ENCODE data around the gene HSPA4. TPM values are rescaled to one million over a fixed set of nuclear protein-coding genes. Genes with fewer than 3 reads are reported as not detected.
"Not testable (repeated sequence)": the region's sequence is repeated elsewhere in the genome, so short reads cannot be mapped to it uniquely, and the experiment has no call there.

HSPA4 gene
- polyA plus RNA-seq, 1 donor from 2014 or later, result 75.9 TPM

DNA sequence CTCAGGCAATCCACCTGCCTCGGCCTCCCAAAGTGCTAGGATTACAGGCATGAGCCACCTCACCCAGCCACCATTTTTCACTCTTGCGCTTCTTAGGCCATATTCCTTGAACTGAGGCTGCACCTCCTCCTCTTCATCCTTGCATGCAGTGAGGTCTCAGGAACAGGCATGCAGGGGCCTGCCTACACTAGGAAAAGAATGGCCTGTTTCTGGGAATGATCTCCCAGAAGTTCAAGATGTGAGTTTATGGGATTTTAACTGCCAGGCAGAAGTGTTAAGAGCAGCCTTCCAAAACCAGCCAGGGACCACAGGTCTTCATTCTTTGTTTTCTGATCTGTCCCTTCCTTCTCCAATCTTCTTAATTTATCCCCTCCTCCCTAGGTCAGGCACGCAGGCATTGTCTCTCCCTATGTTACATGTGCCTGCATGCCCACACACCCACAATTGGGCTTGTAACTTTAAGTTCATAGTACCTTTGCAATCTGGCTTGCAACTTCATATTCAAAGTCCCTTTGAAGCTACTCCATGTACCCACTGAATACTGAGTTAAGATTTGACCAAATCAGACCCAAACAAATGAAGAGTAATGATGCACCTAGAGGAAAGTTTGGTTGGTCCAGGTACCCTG lies 10.5 kb upstream of the HSPA4 start:
- TF ChIP-seq TAF1 (IDR thresholded peaks at IDR 0.05; ENCODE audit: low read depth) (no peak), RAD21 (conservative IDR thresholded peaks at IDR 0.05) (no peak), SMC3 (conservative IDR thresholded peaks at IDR 0.05; ENCODE audit: poor library complexity) (no peak), POLR2AphosphoS5 (IDR thresholded peaks at IDR 0.05) (no peak), EP300 (conservative IDR thresholded peaks at IDR 0.05; ENCODE audit: poor library complexity, severe bottlenecking) (no peak), EZH2 (IDR thresholded peaks at IDR 0.05; ENCODE audit: borderline replicate concordance, insufficient read depth, low read length, poor library complexity, severe bottlenecking) (no peak), MXI1 (conservative IDR thresholded peaks at IDR 0.05; ENCODE audit: poor library complexity, severe bottlenecking) (no peak)
- TF ChIP-seq, protein P1, sequence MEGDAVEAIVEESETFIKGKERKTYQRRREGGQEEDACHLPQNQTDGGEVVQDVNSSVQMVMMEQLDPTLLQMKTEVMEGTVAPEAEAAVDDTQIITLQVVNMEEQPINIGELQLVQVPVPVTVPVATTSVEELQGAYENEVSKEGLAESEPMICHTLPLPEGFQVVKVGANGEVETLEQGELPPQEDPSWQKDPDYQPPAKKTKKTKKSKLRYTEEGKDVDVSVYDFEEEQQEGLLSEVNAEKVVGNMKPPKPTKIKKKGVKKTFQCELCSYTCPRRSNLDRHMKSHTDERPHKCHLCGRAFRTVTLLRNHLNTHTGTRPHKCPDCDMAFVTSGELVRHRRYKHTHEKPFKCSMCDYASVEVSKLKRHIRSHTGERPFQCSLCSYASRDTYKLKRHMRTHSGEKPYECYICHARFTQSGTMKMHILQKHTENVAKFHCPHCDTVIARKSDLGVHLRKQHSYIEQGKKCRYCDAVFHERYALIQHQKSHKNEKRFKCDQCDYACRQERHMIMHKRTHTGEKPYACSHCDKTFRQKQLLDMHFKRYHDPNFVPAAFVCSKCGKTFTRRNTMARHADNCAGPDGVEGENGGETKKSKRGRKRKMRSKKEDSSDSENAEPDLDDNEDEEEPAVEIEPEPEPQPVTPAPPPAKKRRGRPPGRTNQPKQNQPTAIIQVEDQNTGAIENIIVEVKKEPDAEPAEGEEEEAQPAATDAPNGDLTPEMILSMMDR (IDR thresholded peaks at IDR 0.05; ENCODE audit: poor library complexity, severe bottlenecking), result no peak
- TF ChIP-seq, protein P2, sequence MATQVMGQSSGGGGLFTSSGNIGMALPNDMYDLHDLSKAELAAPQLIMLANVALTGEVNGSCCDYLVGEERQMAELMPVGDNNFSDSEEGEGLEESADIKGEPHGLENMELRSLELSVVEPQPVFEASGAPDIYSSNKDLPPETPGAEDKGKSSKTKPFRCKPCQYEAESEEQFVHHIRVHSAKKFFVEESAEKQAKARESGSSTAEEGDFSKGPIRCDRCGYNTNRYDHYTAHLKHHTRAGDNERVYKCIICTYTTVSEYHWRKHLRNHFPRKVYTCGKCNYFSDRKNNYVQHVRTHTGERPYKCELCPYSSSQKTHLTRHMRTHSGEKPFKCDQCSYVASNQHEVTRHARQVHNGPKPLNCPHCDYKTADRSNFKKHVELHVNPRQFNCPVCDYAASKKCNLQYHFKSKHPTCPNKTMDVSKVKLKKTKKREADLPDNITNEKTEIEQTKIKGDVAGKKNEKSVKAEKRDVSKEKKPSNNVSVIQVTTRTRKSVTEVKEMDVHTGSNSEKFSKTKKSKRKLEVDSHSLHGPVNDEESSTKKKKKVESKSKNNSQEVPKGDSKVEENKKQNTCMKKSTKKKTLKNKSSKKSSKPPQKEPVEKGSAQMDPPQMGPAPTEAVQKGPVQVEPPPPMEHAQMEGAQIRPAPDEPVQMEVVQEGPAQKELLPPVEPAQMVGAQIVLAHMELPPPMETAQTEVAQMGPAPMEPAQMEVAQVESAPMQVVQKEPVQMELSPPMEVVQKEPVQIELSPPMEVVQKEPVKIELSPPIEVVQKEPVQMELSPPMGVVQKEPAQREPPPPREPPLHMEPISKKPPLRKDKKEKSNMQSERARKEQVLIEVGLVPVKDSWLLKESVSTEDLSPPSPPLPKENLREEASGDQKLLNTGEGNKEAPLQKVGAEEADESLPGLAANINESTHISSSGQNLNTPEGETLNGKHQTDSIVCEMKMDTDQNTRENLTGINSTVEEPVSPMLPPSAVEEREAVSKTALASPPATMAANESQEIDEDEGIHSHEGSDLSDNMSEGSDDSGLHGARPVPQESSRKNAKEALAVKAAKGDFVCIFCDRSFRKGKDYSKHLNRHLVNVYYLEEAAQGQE (IDR thresholded peaks at IDR 0.05; ENCODE audit: borderline replicate concordance), result no peak
- no peak overlapping the region for H3K4me2 ChIP-seq (ENCODE audit: low read length)

DNA sequence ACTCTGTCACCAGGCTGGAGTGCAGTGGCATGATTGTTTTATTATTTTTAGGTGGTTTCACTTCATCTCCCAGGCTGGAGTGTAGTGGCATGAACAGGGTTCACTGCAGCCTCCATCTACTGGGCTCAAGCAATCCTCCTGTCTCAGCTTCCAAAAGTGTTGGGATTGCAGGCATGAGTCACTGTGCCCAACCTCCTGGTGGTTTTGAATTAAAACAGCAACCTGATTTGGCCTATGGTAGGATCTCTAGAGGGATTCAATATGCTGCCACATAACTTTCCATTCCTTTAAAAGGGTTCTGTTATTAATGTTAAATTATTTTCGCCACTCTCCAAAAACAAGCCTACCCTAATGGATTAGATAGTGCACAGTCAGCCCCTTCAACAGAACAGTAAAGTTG lies 9.9 kb upstream of the HSPA4 start:
- Histone ChIP-seq H3K4me2 (ENCODE audit: low read length) (no peak overlapping the region), H3K4me3 (ENCODE audit: low read length) (no peak overlapping the region), H3K9ac (ENCODE audit: low read length) (no peak overlapping the region), H4K20me1 (ENCODE audit: insufficient read depth) (no peaks in the 10 kb centered on the region), H3K9me3 (ENCODE audit: low read length) (no peaks in the 10 kb centered on the region), H3K79me2 (replicated peaks; ENCODE audit: insufficient read depth, low read length) (no peaks in the 10 kb centered on the region), H3F3A (ENCODE audit: insufficient read depth, low read length, poor library complexity, severe bottlenecking) (no peaks in the 10 kb centered on the region), H2AFZ (ENCODE audit: low read depth, low read length) (no peak overlapping the region), H3K27ac (ENCODE audit: low read length) (no peak overlapping the region), H3K27me3 (ENCODE audit: insufficient read depth, low read depth, low read length) (no peaks in the 10 kb centered on the region), H3K9me2 (ENCODE audit: insufficient read depth, low read length) (no peaks in the 10 kb centered on the region), H3K36me3 (ENCODE audit: insufficient read depth, low read length) (no peaks in the 10 kb centered on the region)
- TF ChIP-seq EP300 (conservative IDR thresholded peaks at IDR 0.05; ENCODE audit: poor library complexity, severe bottlenecking) (no peak), EZH2 (IDR thresholded peaks at IDR 0.05; ENCODE audit: borderline replicate concordance, insufficient read depth, low read length, poor library complexity, severe bottlenecking) (no peak), POLR2AphosphoS5 (IDR thresholded peaks at IDR 0.05) (no peak), MXI1 (conservative IDR thresholded peaks at IDR 0.05; ENCODE audit: poor library complexity, severe bottlenecking) (no peak), RAD21 (conservative IDR thresholded peaks at IDR 0.05) (no peak), TAF1 (IDR thresholded peaks at IDR 0.05; ENCODE audit: low read depth) (no peak)
- TF ChIP-seq, protein P2 (IDR thresholded peaks at IDR 0.05; ENCODE audit: borderline replicate concordance), result no peak

More for the DNA sequence above, 10.5 kb upstream of the HSPA4 start:
- Histone ChIP-seq H3F3A (ENCODE audit: insufficient read depth, low read length, poor library complexity, severe bottlenecking) (no peaks in the 10 kb centered on the region), H3K4me3 (ENCODE audit: low read length) (no peak overlapping the region), H3K9ac (ENCODE audit: low read length) (no peak overlapping the region), H3K27me3 (ENCODE audit: insufficient read depth, low read depth, low read length) (no peaks in the 10 kb centered on the region), H4K20me1 (ENCODE audit: insufficient read depth) (no peaks in the 10 kb centered on the region), H3K9me2 (ENCODE audit: insufficient read depth, low read length) (no peaks in the 10 kb centered on the region), H3K9me3 (ENCODE audit: low read length) (no peaks in the 10 kb centered on the region), H3K36me3 (ENCODE audit: insufficient read depth, low read length) (no peaks in the 10 kb centered on the region), H3K27ac (ENCODE audit: low read length) (no peak overlapping the region), H2AFZ (ENCODE audit: low read depth, low read length) (no peak overlapping the region), H3K79me2 (replicated peaks; ENCODE audit: insufficient read depth, low read length) (no peaks in the 10 kb centered on the region)

DNA sequence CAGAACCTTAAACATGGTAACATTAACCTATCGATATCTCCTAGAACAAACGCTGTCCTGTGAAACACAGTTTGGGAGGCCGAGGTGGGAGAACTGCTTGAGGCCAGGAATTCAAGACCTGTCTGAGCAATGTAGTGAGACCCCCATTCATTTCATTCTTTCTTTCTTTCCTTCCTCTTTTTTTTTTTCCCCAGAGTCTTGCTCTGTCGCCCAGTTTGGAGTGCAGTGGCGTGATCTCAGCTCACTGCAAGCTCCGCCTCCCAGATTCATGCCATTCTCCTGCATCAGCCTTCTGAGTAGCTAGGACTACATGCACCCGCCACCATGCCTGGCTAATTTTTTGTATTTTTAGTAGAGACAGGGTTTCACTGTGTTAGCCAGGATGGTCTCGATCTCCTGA lies 5.3 kb upstream of the HSPA4 start:
- not testable (repeated sequence) for H3K4me3 ChIP-seq (ENCODE audit: low read length); H3K27me3 ChIP-seq (ENCODE audit: insufficient read depth, low read depth, low read length); H3K9ac ChIP-seq (ENCODE audit: low read length); H3K27ac ChIP-seq (ENCODE audit: low read length); H3K9me3 ChIP-seq (ENCODE audit: low read length); H3K9me2 ChIP-seq (ENCODE audit: insufficient read depth, low read length); H3K4me2 ChIP-seq (ENCODE audit: low read length); H4K20me1 ChIP-seq (ENCODE audit: insufficient read depth); H3F3A ChIP-seq (ENCODE audit: insufficient read depth, low read length, poor library complexity, severe bottlenecking); H3K36me3 ChIP-seq (ENCODE audit: insufficient read depth, low read length); H2AFZ ChIP-seq (ENCODE audit: low read depth, low read length); H3K79me2 ChIP-seq (replicated peaks; ENCODE audit: insufficient read depth, low read length)

Measured in neural cell (in vitro differentiated cells).